EH (cell line): ENCODE data around the gene WDR86.

Experiments
- DNase-seq: peaks from one replicate; pipeline ENCODE4 v3.0.0-alpha.2; 2015; ENCODE audit warnings: low read depth

Gene WDR86

GRCh38 chr7:151406051-151406875, 3.6 kb downstream of the WDR86 start:
- no peak for DNase-seq

GRCh38 chr7:151405588-151405987, 4.2 kb downstream of the WDR86 start:
- DNase-seq, result no peak

GRCh38 chr7:151405056-151405455, 4.8 kb downstream of the WDR86 start:
- DNase-seq, result no peak

- DNase-seq, result peak; percentile 52
Observed at GRCh38 chr7:151404216-151405011, 5.4 kb downstream of the WDR86 start.

GRCh38 chr7:151403764-151404163, 6.1 kb downstream of the WDR86 start:
- DNase-seq, result no peak

- no peak for DNase-seq
Observed at GRCh38 chr7:151402029-151402835, 7.6 kb downstream of the WDR86 start.

- no peak for DNase-seq
Observed at GRCh38 chr7:151400626-151401315, 9.1 kb downstream of the WDR86 start.

GRCh38 chr7:151399906-151400305, 9.9 kb downstream of the WDR86 start:
- peak; percentile 18 for DNase-seq

GRCh38 chr7:151399305-151399601, 10.6 kb downstream of the WDR86 start:
- no peak for DNase-seq

GRCh38 chr7:151398446-151399304, 11.2 kb downstream of the WDR86 start:
- DNase-seq, result no peak

- no peak for DNase-seq
Observed at GRCh38 chr7:151397026-151397425, 12.8 kb downstream of the WDR86 start.

- no peak for DNase-seq
Observed at GRCh38 chr7:151396328-151396970, 13.4 kb downstream of the WDR86 start.

GRCh38 chr7:151395036-151395367, 14.8 kb downstream of the WDR86 start:
- no peak for DNase-seq

GRCh38 chr7:151394076-151395035, 15.5 kb downstream of the WDR86 start:
- no peak for DNase-seq

- no peak for DNase-seq
Observed at GRCh38 chr7:151393031-151393977, 16.5 kb downstream of the WDR86 start.

GRCh38 chr7:151392426-151392825, 17.4 kb downstream of the WDR86 start:
- no peak for DNase-seq

GRCh38 chr7:151392002-151392401, 17.8 kb downstream of the WDR86 start:
- no peak for DNase-seq

- DNase-seq, result no peak
Observed at GRCh38 chr7:151391358-151391730, 18.5 kb downstream of the WDR86 start.
